A549 (cell line): ENCODE results near the gene TSPAN33. TPM values are rescaled to one million over a fixed set of nuclear protein-coding genes. Genes with fewer than 3 reads are reported as not detected.

Source experiments
- ATAC-seq, 2 experiments: fragments of 200-7000 bp in 1 of 2; fragments of >200 bp in 1 of 2; cut with Nextera tagmentation in 1 of 2; cut with Tn5 transposase in 1 of 2; 3 replicates each; pipeline versions ENCODE4 v1.8.0 to v1.9.1; 2018 to 2020; ENCODE audit warnings: mild to moderate bottlenecking in 1 of 2, moderate library complexity in 1 of 2
- CTCF ChIA-PET: fragments of 300-600 bp; sonication (Branson Sonifier 250); formaldehyde crosslinking; extraction: SDS; loops from one replicate; lab custom pipeline; 2021; ENCODE audit warnings: antibody characterized with exemption, inconsistent platforms; lab: Yijun Ruan, JAX
- POLR2A ChIA-PET: fragments of 350-600 bp; formaldehyde crosslinking; extraction: SDS; loops from one replicate; lab custom pipeline; 2021; ENCODE audit warnings: antibody characterized with exemption, inconsistent platforms; lab: Yijun Ruan, JAX
- DNase-seq, 2 experiments: peaks; one replicate each; pipeline versions ENCODE4 v3.0.0 to v3.0.0-alpha.2; 2011 to 2016; ENCODE audit warnings: low read depth in 1 of 2, low spot score in 1 of 2
- FAIRE-seq: peaks from 2 replicates; lab custom pipeline; 2011; peaks lifted over from hg19 to GRCh38; lab: Jason Lieb, UNC
- H3K27ac ChIP-seq, 2 experiments: fragments of >200 bp; sonication (Bioruptor Twin); formaldehyde crosslinking; 3 replicates each; pipeline ENCODE4 v1.5.1; 2016 to 2017
- H3K4me1 ChIP-seq: fragments of >200 bp; sonication (Bioruptor Twin); formaldehyde crosslinking; 3 replicates; pipeline ENCODE4 v1.6.1; 2016
- H3K4me2 ChIP-seq: fragments of >200 bp; sonication (Bioruptor Twin); formaldehyde crosslinking; 3 replicates; pipeline ENCODE4 v1.6.1; 2016
- H3K4me3 ChIP-seq: fragments of >200 bp; sonication (Bioruptor Twin); formaldehyde crosslinking; 3 replicates; pipeline ENCODE4 v1.5.1; 2016
- H3K9me3 ChIP-seq: fragments of >200 bp; sonication (Bioruptor Twin); formaldehyde crosslinking; 3 replicates; pipeline ENCODE4 v1.6.1; 2016
- ATOH8 ChIP-seq: fragments of 250-450 bp; sonication (Bioruptor Pico); IDR thresholded peaks from 2 replicates; pipeline ENCODE4 v1.5.0; 2020; ENCODE audit warnings: low read depth, mild to moderate bottlenecking, moderate library complexity
- CBX8 ChIP-seq: fragments of 200-600 bp; sonication (generic); IDR thresholded peaks from 2 replicates; pipeline ENCODE4 v1.6.1; 2016
- CHD2 ChIP-seq: fragments of 150-350 bp; IDR thresholded peaks from 2 replicates; pipeline ENCODE4 v1.6.1; 2014; ENCODE audit warnings: low read length; ENCODE audit not compliant: partially characterized antibody
- CHD4 ChIP-seq: fragments of 200-600 bp; sonication (generic); IDR thresholded peaks from 2 replicates; pipeline ENCODE4 v1.6.1; 2016; ENCODE audit warnings: antibody characterized with exemption, mild to moderate bottlenecking, borderline replicate concordance
- EHF ChIP-seq: fragments of 250-450 bp; sonication (Bioruptor Pico); IDR thresholded peaks from 2 replicates; pipeline ENCODE4 v1.5.0; 2020; ENCODE audit warnings: mild to moderate bottlenecking
- EHMT2 ChIP-seq: fragments of 200-600 bp; sonication (generic); IDR thresholded peaks from 2 replicates; pipeline ENCODE4 v1.6.1; 2016; ENCODE audit warnings: antibody characterized with exemption, low read depth, mild to moderate bottlenecking, moderate library complexity
- EP300 ChIP-seq, 2 experiments: fragments of >200 bp; sonication (Bioruptor Twin); formaldehyde crosslinking; IDR thresholded peaks; 2 replicates in 1 of 2; 3 replicates in 1 of 2; pipeline ENCODE4 v1.6.1; 2016 to 2017
- HEYL ChIP-seq: fragments of 250-450 bp; sonication (Bioruptor Pico); IDR thresholded peaks from 2 replicates; pipeline ENCODE4 v1.8.0; 2021; ENCODE audit warnings: mild to moderate bottlenecking, moderate library complexity
- HOXB5 ChIP-seq: fragments of 250-450 bp; sonication (Bioruptor Pico); IDR thresholded peaks from 2 replicates; pipeline ENCODE4 v1.5.0; 2020; ENCODE audit warnings: mild to moderate bottlenecking, moderate library complexity
- JUN ChIP-seq, 2 experiments: fragments of >200 bp; sonication (Bioruptor Twin); formaldehyde crosslinking; IDR thresholded peaks; 2 replicates in 1 of 2; 3 replicates in 1 of 2; pipeline ENCODE4 v1.6.1; 2016 to 2017
- PBX3 ChIP-seq: IDR thresholded peaks from 2 replicates; pipeline ENCODE4 v1.6.1; 2012
- POLR2A ChIP-seq: IDR thresholded peaks from 2 replicates; pipeline ENCODE4 v1.6.1; 2012; ENCODE audit warnings: mild to moderate bottlenecking, low read length
- RAD21 ChIP-seq, 2 experiments: fragments of >200 bp in 1 of 2; sonication (Bioruptor Twin) in 1 of 2; formaldehyde crosslinking in 1 of 2; IDR thresholded peaks in 1 of 2; conservative IDR thresholded peaks in 1 of 2; 2 replicates in 1 of 2; 3 replicates in 1 of 2; pipeline ENCODE4 v1.6.1; 2012 to 2018; ENCODE audit warnings: inconsistent platforms in 1 of 2
- RCOR1 ChIP-seq: fragments of 150-350 bp; IDR thresholded peaks from 2 replicates; pipeline ENCODE4 v1.6.1; 2014; ENCODE audit warnings: antibody characterized with exemption, low read length, low read depth
- RFX5 ChIP-seq: fragments of 450-650 bp; IDR thresholded peaks from 2 replicates; pipeline ENCODE4 v1.7.1; 2014; ENCODE audit warnings: antibody characterized with exemption, mild to moderate bottlenecking, moderate library complexity
- RNF2 ChIP-seq: fragments of 200-600 bp; sonication (generic); IDR thresholded peaks from 2 replicates; pipeline ENCODE4 v1.6.1; 2016; ENCODE audit warnings: low read depth, mild to moderate bottlenecking, antibody characterized with exemption, moderate library complexity, borderline replicate concordance
- SMC3 ChIP-seq: fragments of >200 bp; sonication (Bioruptor Twin); formaldehyde crosslinking; IDR thresholded peaks from 3 replicates; pipeline ENCODE4 v1.6.1; 2018; ENCODE audit warnings: inconsistent platforms
- SREBF2 ChIP-seq: fragments of 450-650 bp; IDR thresholded peaks from 2 replicates; pipeline ENCODE4 v1.6.1; 2014; ENCODE audit warnings: mild to moderate bottlenecking, moderate library complexity
- TFCP2L1 ChIP-seq: fragments of 250-450 bp; sonication (Bioruptor Pico); IDR thresholded peaks from 2 replicates; pipeline ENCODE4 v1.5.0; 2021; ENCODE audit warnings: mild to moderate bottlenecking
- TP53 ChIP-seq: fragments of 250-450 bp; sonication (Bioruptor Pico); IDR thresholded peaks from 2 replicates; pipeline ENCODE4 v1.5.0; 2021; ENCODE audit warnings: mild to moderate bottlenecking, moderate library complexity
- ZNF302 ChIP-seq: fragments of 250-450 bp; sonication (Bioruptor Pico); IDR thresholded peaks from 2 replicates; pipeline ENCODE4 v1.9.0; 2021; ENCODE audit warnings: inconsistent platforms, mild to moderate bottlenecking, moderate library complexity
- WGBS: methylation state at CpG from one replicate; pipeline ENCODE4 v1.1.6; 2017; ENCODE audit errors: missing lambda C conversion rate; 5-methylcytosine and 5-hydroxymethylcytosine counted together
- polyA plus RNA-seq, 4 experiments: library from polyadenylated mRNA; depleted of rRNA in 3 of 4; stranded (reverse); fragments of >200 nt; fragmentation: RNase III in 1 of 4; extraction: RNeasy Plus Mini Kit Qiagen cat#74134 plus additional on column Dnase treatment in 1 of 4; gene quantifications; 2 replicates in 3 of 4; 3 replicates in 1 of 4; pipeline ENCODE4 v1.2.3, GENCODE V29; 2011 to 2017

TSPAN33 gene
- polyA plus RNA-seq, 2 of the 4 experiments (the other 2 are of a cell fraction), result 5.0 to 9.1 TPM

DNA sequence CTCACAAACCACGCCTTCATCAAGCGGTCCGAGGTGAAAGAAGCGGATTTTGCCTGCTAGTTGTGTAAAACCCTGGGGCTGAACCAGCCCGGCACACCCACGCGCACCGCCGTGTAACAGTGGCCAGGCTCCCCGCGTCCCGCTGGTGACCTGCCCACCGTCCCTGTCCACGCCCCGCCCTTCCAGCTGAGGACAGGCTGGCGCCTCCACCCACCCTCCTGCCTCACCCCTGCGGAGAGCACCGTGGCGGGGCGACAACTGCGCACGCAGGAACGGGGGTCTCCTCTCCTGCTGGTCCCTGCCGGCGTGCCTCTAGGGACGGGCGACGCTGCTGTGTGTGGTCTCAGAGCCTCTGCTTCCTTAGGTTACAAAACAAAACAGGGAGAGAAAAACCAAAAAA is 16.9 kb upstream of the TSPAN33 start:
- H3K4me2 ChIP-seq, result no peak overlapping the region
- CTCF ChIA-PET, result interaction anchor here (0.7 to 2.7 kb wide), 2 partner anchors 36 to 91 kb away, joined by 3 to 7 read pairs; no protein-coding TSS in a partner anchor
- no peak for TF ChIP-seq TP53 (CRISPR knock-in tag)
- TF ChIP-seq EP300 (IDR thresholded peaks at IDR 0.05), result no peak
- no peak for DNase-seq
- WGBS, result 83% methylated on average over 25 of the region's 28 CpGs
- no peak overlapping the region for H3K27ac ChIP-seq
- H3K9me3 ChIP-seq, result no peaks in the 10 kb centered on the region
- ATAC-seq, result no peak
- no peak for FAIRE-seq
- H3K4me1 ChIP-seq, result no peaks in the 10 kb centered on the region
- no peak overlapping the region for H3K4me3 ChIP-seq
- POLR2A ChIA-PET, result no interaction called here

- FAIRE-seq (no peak), DNase-seq (no peak), ATAC-seq (no peak; a peak in 1 of 6 replicates)
- ChIA-PET CTCF (no interaction called here), POLR2A (no interaction called here)
- Histone ChIP-seq H3K4me1 (no peaks in the 10 kb centered on the region), H3K4me3 (no peak overlapping the region), H3K27ac (no peak overlapping the region), H3K4me2 (no peak overlapping the region), H3K9me3 (no peaks in the 10 kb centered on the region)
- TF ChIP-seq RCOR1 (no peak), EHMT2 (no peak), POLR2A (no peak), ZNF302 (CRISPR knock-in tag) (no peak), RFX5 (no peak), HEYL (CRISPR knock-in tag) (no peak), RAD21 (conservative IDR thresholded peaks at IDR 0.05 in 1 of 2, IDR thresholded peaks at IDR 0.05 in 1 of 2) (no peak), CBX8 (no peak), CHD2 (no peak), SREBF2 (no peak), RNF2 (no peak), EHF (CRISPR knock-in tag) (no peak), TFCP2L1 (no peak), CHD4 (no peak), JUN (IDR thresholded peaks at IDR 0.05) (no peak), PBX3 (no peak), ATOH8 (CRISPR knock-in tag) (no peak)
- TF ChIP-seq, all 56 proteins: peak for 0
- WGBS, result 85% methylated on average over 6 of the region's 6 CpGs
Observed at GRCh38 chr7:129134356-129134987, 10.0 kb upstream of the TSPAN33 start.

DNA sequence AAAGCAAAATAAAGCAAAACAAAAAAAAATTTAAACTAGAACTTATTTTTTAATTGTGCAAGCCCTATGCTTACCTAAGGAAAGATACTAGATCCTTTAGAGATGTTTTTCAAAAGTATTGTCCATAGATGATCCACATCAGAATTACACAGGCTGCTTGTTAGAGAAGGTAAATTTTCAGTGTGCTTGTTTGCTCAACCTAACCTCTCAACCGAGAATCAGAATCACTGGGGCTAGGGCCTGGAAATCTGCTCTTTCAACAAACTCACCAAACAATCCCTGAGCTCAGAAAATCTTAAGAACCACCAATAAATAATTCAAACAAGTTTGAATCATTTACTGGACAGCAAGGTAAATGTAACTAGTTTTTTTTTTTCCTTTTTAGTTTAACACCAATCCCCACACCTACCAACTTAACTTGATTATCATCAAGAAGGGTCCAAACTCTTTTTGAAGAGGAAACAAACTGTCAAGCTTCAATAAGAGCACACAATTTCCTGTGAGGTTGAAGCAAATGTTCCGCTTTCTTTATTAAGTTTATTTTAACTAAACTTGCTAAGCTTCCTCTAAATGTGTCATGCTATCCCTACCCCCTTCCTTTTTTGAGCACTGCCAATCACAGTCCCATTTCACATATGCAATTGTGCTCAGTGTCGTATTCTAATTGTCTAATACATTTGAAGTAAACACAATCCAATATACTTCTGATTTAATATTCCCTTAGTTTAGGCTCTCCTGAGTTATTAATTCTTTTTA is 7.4 kb upstream of the TSPAN33 start:
- H3K9me3 ChIP-seq, result no peaks in the 10 kb centered on the region
- no peak overlapping the region for H3K4me3 ChIP-seq
- ATAC-seq (no peak), DNase-seq (no peak)
- TF ChIP-seq HOXB5 (CRISPR knock-in tag) (no peak), TP53 (CRISPR knock-in tag) (no peak), SMC3 (no peak), RAD21 (conservative IDR thresholded peaks at IDR 0.05 in 1 of 2, IDR thresholded peaks at IDR 0.05 in 1 of 2) (no peak), CBX8 (no peak)
- TF ChIP-seq, all 56 proteins: peak for 0
- POLR2A ChIA-PET, result no interaction called here
- no peak for FAIRE-seq
- CTCF ChIA-PET, result interaction anchor here (1.6 kb wide), 1 partner anchor 27 kb away, joined by 4 read pairs; no protein-coding TSS in a partner anchor
- Histone ChIP-seq H3K27ac (no peak overlapping the region), H3K4me2 (no peak overlapping the region), H3K4me1 (no peaks in the 10 kb centered on the region)
- WGBS, result 38% methylated on average over 3 of the region's 3 CpGs
